WTC11 (cell line): ENCODE measurements around the gene PRM3. TPM values are rescaled to one million over a fixed set of nuclear protein-coding genes. Genes with fewer than 3 reads are reported as not detected.

Experiments
- ATAC-seq: fragments of 200-7000 bp; cut with Tn5 transposase; 2 replicates; pipeline ENCODE4 v1.10.0; 2021; ENCODE audit warnings: mild to moderate bottlenecking, moderate library complexity
- CTCF ChIA-PET: fragments of 300-600 bp; sonication (Branson Sonifier 250); formaldehyde crosslinking; loops from one replicate; lab custom pipeline; 2021; ENCODE audit warnings: antibody characterized with exemption; lab: Charles Lee
- POLR2A ChIA-PET: fragments of 350-600 bp; sonication (Branson Sonifier 250); formaldehyde crosslinking; loops from one replicate; lab custom pipeline; 2021; ENCODE audit warnings: antibody characterized with exemption; lab: Charles Lee
- DNase-seq: peaks from one replicate; pipeline ENCODE4 v3.0.0; 2021; ENCODE audit warnings: low spot score
- H3K27ac Mint-ChIP-seq: 2 replicates; pipeline ENCODE4 v1.8.0; 2021; ENCODE audit warnings: mixed read lengths
- H3K27me3 Mint-ChIP-seq: 2 replicates; pipeline ENCODE4 v1.8.0; 2021; ENCODE audit warnings: low read depth, mild to moderate bottlenecking, moderate library complexity, mixed read lengths
- H3K36me3 Mint-ChIP-seq: 2 replicates; pipeline ENCODE4 v1.8.0; 2021; ENCODE audit warnings: mixed read lengths
- H3K4me1 Mint-ChIP-seq: 2 replicates; pipeline ENCODE4 v1.8.0; 2022; ENCODE audit warnings: mixed read lengths
- H3K4me3 Mint-ChIP-seq: 2 replicates; pipeline ENCODE4 v1.8.0; 2021; ENCODE audit warnings: mild to moderate bottlenecking, moderate library complexity, mixed read lengths
- H3K9me3 Mint-ChIP-seq: 2 replicates; pipeline ENCODE4 v1.8.0; 2021; ENCODE audit warnings: mixed read lengths
- CREM ChIP-seq: sonication (generic); formaldehyde crosslinking; IDR thresholded peaks from 2 replicates; pipeline ENCODE4 v1.8.1; 2022; ENCODE audit warnings: mild to moderate bottlenecking, missing genetic modification reagents, moderate library complexity
- ELF4 ChIP-seq: sonication (generic); formaldehyde crosslinking; IDR thresholded peaks from 2 replicates; pipeline ENCODE4 v1.8.1; 2022; ENCODE audit warnings: low read depth, mild to moderate bottlenecking, moderate library complexity, missing genetic modification reagents
- ESRRA ChIP-seq: sonication (generic); formaldehyde crosslinking; IDR thresholded peaks from 2 replicates; pipeline ENCODE4 v1.8.1; 2022; ENCODE audit warnings: mild to moderate bottlenecking, missing genetic modification reagents, borderline replicate concordance
- GTF2I ChIP-seq: fragments of 250-450 bp; sonication (Bioruptor Pico); conservative IDR thresholded peaks from 2 replicates; pipeline ENCODE4 v1.4.0; 2021; ENCODE audit warnings: mild to moderate bottlenecking
- NR1H2 ChIP-seq: sonication (generic); formaldehyde crosslinking; IDR thresholded peaks from 2 replicates; pipeline ENCODE4 v1.9.0; 2021; ENCODE audit warnings: mild to moderate bottlenecking, moderate library complexity, missing genetic modification reagents
- NR3C1 ChIP-seq: sonication (generic); formaldehyde crosslinking; conservative IDR thresholded peaks from 2 replicates; pipeline ENCODE4 v1.8.1; 2023; ENCODE audit warnings: low read depth, mild to moderate bottlenecking, missing genetic modification reagents
- SP1 ChIP-seq: sonication (generic); formaldehyde crosslinking; conservative IDR thresholded peaks from 2 replicates; pipeline ENCODE4 v1.8.1; 2022; ENCODE audit warnings: missing genetic modification reagents
- ZNF671 ChIP-seq: fragments of 250-450 bp; sonication (Bioruptor Pico); IDR thresholded peaks from 2 replicates; pipeline ENCODE4 v1.8.0; 2021; ENCODE audit warnings: mild to moderate bottlenecking
- total RNA-seq: library from RNA; stranded (reverse); gene quantifications from 3 replicates; pipeline ENCODE4 v1.2.3, GENCODE V29; 2021
- TF ChIP-seq, protein P1 (sequence below): sonication (generic); formaldehyde crosslinking; IDR thresholded peaks from 2 replicates; pipeline ENCODE4 v1.8.1; 2022; ENCODE audit warnings: mild to moderate bottlenecking, missing genetic modification reagents, moderate library complexity, borderline replicate concordance
- TF ChIP-seq, protein P2 (sequence below): sonication (generic); formaldehyde crosslinking; IDR thresholded peaks from 2 replicates; pipeline ENCODE4 v1.8.0; 2022; ENCODE audit warnings: mild to moderate bottlenecking, missing genetic modification reagents
- TF ChIP-seq, protein P3 (sequence below): sonication (generic); formaldehyde crosslinking; IDR thresholded peaks from 2 replicates; pipeline ENCODE4 v1.8.1; 2022; ENCODE audit warnings: missing genetic modification reagents, borderline replicate concordance
- TF ChIP-seq, protein P4 (sequence below): fragments of 250-450 bp; sonication (Bioruptor Pico); IDR thresholded peaks from 2 replicates; pipeline ENCODE4 v1.8.0; 2021; ENCODE audit warnings: mild to moderate bottlenecking
- TF ChIP-seq, protein P5 (sequence below): fragments of 250-450 bp; sonication (Bioruptor Pico); IDR thresholded peaks from 2 replicates; pipeline ENCODE4 v1.9.0; 2021; ENCODE audit warnings: moderate library complexity, mild to moderate bottlenecking, inconsistent platforms, borderline replicate concordance
- TF ChIP-seq, protein P6 (sequence below): fragments of 250-450 bp; sonication (Bioruptor Pico); IDR thresholded peaks from 2 replicates; pipeline ENCODE4 v1.9.0; 2021; ENCODE audit warnings: mild to moderate bottlenecking, borderline replicate concordance

The PRM3 gene
- total RNA-seq, 1 experiment from 2014 or later: not detected

DNA sequence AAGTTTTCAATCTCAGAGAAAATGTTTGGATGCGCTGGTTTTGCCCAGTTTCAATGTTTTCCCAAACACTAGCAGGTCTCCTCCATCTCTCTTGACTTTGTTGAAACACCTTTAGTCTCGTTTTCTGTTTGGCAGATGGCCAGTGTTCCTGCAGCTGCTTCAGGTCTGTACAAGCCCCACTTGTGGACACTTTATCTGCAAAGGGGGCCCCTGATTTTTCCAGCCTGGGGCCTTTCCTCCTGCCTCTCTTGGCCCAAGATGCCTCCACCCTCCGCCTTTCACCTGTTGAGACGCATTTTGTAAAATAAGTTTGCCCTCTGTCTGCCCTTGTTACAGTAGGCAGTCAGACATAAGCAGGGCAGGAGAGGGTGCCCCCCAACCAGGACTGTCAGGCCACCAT lies 29.5 kb upstream of the PRM3 start:
- TF ChIP-seq, protein P1, sequence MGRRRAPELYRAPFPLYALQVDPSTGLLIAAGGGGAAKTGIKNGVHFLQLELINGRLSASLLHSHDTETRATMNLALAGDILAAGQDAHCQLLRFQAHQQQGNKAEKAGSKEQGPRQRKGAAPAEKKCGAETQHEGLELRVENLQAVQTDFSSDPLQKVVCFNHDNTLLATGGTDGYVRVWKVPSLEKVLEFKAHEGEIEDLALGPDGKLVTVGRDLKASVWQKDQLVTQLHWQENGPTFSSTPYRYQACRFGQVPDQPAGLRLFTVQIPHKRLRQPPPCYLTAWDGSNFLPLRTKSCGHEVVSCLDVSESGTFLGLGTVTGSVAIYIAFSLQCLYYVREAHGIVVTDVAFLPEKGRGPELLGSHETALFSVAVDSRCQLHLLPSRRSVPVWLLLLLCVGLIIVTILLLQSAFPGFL (CRISPR knock-in tag): no peak
- TF ChIP-seq ZNF671 (CRISPR knock-in tag) (no peak), NR1H2 (CRISPR knock-in tag) (no peak), SP1 (CRISPR knock-in tag) (no peak), ELF4 (no peak), NR3C1 (CRISPR knock-in tag) (no peak), ESRRA (CRISPR knock-in tag) (no peak), CREM (CRISPR knock-in tag) (no peak), GTF2I (CRISPR knock-in tag) (no peak)
- TF ChIP-seq, protein P2, sequence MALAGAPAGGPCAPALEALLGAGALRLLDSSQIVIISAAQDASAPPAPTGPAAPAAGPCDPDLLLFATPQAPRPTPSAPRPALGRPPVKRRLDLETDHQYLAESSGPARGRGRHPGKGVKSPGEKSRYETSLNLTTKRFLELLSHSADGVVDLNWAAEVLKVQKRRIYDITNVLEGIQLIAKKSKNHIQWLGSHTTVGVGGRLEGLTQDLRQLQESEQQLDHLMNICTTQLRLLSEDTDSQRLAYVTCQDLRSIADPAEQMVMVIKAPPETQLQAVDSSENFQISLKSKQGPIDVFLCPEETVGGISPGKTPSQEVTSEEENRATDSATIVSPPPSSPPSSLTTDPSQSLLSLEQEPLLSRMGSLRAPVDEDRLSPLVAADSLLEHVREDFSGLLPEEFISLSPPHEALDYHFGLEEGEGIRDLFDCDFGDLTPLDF (CRISPR knock-in tag): no peak
- TF ChIP-seq, protein P3, sequence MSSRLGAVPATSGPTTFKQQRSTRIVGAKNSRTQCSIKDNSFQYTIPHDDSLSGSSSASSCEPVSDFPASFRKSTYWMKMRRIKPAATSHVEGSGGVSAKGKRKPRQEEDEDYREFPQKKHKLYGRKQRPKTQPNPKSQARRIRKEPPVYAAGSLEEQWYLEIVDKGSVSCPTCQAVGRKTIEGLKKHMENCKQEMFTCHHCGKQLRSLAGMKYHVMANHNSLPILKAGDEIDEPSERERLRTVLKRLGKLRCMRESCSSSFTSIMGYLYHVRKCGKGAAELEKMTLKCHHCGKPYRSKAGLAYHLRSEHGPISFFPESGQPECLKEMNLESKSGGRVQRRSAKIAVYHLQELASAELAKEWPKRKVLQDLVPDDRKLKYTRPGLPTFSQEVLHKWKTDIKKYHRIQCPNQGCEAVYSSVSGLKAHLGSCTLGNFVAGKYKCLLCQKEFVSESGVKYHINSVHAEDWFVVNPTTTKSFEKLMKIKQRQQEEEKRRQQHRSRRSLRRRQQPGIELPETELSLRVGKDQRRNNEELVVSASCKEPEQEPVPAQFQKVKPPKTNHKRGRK (CRISPR knock-in tag): no peak
- TF ChIP-seq, protein P4, sequence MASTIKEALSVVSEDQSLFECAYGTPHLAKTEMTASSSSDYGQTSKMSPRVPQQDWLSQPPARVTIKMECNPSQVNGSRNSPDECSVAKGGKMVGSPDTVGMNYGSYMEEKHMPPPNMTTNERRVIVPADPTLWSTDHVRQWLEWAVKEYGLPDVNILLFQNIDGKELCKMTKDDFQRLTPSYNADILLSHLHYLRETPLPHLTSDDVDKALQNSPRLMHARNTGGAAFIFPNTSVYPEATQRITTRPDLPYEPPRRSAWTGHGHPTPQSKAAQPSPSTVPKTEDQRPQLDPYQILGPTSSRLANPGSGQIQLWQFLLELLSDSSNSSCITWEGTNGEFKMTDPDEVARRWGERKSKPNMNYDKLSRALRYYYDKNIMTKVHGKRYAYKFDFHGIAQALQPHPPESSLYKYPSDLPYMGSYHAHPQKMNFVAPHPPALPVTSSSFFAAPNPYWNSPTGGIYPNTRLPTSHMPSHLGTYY (CRISPR knock-in tag): no peak
- TF ChIP-seq, protein P5, sequence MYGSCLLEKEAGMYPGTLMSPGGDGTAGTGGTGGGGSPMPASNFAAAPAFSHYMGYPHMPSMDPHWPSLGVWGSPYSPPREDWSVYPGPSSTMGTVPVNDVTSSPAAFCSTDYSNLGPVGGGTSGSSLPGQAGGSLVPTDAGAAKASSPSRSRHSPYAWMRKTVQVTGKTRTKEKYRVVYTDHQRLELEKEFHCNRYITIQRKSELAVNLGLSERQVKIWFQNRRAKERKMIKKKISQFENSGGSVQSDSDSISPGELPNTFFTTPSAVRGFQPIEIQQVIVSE: no peak
- TF ChIP-seq, protein P6, sequence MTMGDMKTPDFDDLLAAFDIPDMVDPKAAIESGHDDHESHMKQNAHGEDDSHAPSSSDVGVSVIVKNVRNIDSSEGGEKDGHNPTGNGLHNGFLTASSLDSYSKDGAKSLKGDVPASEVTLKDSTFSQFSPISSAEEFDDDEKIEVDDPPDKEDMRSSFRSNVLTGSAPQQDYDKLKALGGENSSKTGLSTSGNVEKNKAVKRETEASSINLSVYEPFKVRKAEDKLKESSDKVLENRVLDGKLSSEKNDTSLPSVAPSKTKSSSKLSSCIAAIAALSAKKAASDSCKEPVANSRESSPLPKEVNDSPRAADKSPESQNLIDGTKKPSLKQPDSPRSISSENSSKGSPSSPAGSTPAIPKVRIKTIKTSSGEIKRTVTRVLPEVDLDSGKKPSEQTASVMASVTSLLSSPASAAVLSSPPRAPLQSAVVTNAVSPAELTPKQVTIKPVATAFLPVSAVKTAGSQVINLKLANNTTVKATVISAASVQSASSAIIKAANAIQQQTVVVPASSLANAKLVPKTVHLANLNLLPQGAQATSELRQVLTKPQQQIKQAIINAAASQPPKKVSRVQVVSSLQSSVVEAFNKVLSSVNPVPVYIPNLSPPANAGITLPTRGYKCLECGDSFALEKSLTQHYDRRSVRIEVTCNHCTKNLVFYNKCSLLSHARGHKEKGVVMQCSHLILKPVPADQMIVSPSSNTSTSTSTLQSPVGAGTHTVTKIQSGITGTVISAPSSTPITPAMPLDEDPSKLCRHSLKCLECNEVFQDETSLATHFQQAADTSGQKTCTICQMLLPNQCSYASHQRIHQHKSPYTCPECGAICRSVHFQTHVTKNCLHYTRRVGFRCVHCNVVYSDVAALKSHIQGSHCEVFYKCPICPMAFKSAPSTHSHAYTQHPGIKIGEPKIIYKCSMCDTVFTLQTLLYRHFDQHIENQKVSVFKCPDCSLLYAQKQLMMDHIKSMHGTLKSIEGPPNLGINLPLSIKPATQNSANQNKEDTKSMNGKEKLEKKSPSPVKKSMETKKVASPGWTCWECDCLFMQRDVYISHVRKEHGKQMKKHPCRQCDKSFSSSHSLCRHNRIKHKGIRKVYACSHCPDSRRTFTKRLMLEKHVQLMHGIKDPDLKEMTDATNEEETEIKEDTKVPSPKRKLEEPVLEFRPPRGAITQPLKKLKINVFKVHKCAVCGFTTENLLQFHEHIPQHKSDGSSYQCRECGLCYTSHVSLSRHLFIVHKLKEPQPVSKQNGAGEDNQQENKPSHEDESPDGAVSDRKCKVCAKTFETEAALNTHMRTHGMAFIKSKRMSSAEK (CRISPR knock-in tag): no peak
- Mint-ChIP-seq H3K4me1 (peaks cover 30% of the 10 kb centered on the region), H3K27ac (no peak overlapping the region), H3K27me3 (no peaks in the 10 kb centered on the region), H3K36me3 (no peaks in the 10 kb centered on the region), H3K9me3 (peaks cover 4% of the 10 kb centered on the region; the same call in 1 of the 2 replicates), H3K4me3 (no peak overlapping the region)
- CTCF ChIA-PET: no interaction called here
- POLR2A ChIA-PET: no interaction called here
- DNase-seq: no peak
- ATAC-seq: no peak
